ENCODE measurements around the gene LIX1L.

DNA sequence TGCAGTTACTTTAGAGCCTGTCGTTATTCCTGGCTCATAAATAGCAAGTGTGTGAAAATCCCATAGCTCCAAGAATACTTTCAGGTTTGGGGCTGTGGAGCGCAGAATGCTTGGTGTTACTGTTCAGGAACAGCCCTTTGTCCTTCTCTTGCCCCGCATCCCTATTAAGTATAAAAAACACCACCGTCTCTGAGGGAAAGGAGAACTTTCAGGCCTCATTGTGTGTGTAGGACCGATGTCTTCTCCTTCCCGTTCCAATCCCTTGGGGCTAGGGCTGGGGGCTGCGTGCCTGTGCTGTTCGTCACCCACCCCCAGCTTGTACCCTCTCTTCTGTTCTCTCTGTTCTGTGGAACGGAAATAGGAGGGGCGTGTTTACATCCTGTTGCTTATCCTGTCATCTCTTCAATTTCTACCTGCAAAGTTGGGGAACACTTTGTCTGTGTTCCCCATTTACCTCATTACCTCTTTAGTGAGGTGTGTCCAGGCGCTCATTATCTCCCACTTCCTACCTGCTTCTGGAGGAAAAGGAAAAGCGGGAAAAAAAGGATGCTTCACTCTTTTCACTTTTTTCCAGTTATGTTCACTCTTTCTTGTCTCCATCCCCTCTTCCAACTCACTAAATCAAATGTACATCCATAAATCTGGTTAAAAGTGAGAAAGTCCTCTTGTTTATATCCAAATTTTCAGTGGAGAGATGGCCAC is 39.4 kb upstream of the LIX1L start:
- TF ChIP-seq, protein P1, sequence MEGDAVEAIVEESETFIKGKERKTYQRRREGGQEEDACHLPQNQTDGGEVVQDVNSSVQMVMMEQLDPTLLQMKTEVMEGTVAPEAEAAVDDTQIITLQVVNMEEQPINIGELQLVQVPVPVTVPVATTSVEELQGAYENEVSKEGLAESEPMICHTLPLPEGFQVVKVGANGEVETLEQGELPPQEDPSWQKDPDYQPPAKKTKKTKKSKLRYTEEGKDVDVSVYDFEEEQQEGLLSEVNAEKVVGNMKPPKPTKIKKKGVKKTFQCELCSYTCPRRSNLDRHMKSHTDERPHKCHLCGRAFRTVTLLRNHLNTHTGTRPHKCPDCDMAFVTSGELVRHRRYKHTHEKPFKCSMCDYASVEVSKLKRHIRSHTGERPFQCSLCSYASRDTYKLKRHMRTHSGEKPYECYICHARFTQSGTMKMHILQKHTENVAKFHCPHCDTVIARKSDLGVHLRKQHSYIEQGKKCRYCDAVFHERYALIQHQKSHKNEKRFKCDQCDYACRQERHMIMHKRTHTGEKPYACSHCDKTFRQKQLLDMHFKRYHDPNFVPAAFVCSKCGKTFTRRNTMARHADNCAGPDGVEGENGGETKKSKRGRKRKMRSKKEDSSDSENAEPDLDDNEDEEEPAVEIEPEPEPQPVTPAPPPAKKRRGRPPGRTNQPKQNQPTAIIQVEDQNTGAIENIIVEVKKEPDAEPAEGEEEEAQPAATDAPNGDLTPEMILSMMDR (conservative IDR thresholded peaks at IDR 0.05 in 1 of 2, IDR thresholded peaks at IDR 0.05 in 1 of 2; ENCODE audit: low read depth in 1 of 2, low read length in 2 of 2), result no peak
- TF ChIP-seq EZH2 (IDR thresholded peaks at IDR 0.05; ENCODE audit: low read length, missing control alignments), result no peak
